GM19397 (cell line): ENCODE measurements around the gene HLA-B.

Experiments used
- ATAC-seq: cut with Tn5 transposase; IDR thresholded peaks from one replicate; pipeline ENCODE4 v1.9.1; 2021; ENCODE audit warnings: mild to moderate bottlenecking, moderate library complexity; ENCODE audit not compliant: unreplicated experiment

Gene HLA-B

DNA sequence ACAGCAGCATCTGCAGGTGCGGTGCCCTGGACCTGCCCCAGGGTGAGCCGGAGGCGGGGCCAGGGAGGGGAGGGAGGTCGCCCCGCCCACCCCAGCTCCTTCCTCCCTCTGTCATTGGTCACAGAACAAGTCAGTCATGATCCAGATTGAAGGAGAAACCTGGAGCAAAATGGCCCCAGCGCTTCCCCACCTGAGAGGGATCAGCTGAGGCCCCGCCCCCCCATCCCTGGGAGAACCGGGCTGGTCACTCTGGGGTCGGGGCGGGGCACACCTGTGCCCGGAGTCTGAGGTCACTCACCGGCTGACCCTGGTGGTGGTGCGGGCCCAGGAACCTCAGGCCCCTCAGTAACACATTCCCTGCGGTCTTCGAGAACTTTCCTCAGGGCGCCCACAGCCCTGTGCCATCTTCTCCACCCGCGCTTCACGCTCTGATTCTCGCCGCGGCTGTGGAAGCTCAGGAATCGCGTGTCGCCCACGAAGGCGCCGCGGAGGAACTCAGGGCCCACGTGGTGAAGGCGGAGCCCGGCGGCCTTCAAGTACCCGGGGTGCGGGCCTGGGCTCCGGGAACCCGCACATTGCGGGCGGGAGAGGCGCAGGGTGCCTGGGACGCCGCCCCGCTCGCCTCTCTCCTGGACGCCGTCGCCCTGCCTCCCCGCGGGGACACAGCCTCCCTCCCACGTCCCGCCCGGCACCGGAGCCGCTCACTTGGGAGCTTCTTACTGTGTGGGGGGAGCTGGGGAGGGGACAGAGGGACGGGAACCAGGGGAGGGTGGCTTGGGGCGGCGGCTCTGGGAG, 48.7 kb downstream of the HLA-B start:
- no peak for ATAC-seq

DNA sequence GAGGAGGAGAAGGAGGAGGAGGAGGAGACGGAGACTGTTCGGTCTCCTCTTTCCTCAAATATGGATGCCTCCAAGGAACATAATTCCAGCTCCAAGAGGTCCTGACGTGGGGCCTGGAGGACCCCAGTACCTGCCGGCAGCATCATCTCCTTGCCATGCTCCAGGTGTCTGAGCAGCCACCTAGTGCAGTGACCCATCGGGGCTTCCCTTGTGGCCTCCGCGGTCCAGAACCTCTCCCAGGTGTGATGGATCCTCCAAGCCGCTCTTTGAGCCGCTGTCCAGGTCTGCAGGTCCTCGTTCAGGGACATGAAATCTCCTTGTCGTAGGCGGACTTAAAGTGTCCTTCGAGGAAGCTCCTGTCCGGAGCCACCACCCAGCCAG, 49.3 kb downstream of the HLA-B start:
- no peak for ATAC-seq

DNA sequence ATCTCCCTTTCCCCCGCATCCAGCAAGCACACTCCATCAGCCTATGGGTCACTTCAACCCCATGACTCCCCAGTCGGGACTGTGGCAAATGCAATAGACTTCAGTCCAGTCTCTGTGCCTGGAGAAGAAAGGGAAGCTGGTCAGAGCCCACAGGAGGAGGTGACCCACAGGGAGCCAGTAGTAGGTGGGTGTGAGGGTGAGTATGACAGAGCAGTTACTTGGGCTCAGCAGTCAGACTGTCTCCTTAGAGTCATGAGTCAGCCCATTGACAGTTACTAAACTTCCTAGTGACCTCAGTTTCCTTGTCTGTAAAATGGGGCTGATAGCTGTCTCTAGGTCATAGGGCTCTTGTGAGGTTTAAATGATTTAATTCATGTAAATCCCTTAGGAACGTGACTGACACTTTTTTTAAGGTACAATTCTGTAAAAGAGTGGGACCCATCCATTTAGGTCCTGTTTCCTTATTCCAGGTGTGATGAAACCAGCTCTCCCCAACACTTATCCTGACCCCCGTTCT, 51.2 kb downstream of the HLA-B start:
- no peak for ATAC-seq

DNA sequence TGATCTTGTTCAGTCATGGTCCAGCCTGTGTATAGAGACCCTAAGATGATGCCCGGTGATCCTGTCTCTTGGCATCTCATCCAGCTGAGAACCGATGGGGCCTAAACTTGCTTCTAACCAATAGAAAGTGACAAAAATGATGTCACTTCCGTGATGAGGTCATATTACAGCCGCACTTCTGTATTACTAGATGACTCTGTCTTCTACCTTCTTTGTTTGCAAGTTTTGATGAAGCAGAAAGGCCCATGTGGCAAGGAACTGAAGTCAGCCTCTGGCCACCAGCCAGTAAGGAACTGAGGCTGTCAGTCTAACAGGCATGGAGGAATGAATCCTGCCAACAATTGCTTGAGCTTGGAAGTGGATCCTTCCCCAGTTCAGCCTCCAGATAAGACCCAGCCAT, 52.3 kb downstream of the HLA-B start:
- ATAC-seq: no peak
